CD8-positive, alpha-beta memory T cell (primary cell): Measurements from ENCODE around the gene CPSF4L. TPM values are rescaled to one million over a fixed set of nuclear protein-coding genes. Genes with fewer than 3 reads are reported as not detected.

Experiments used
- CTCF ChIA-PET: fragments of 350-600 bp; sonication (Branson Sonifier 250); formaldehyde crosslinking; loops from one replicate; lab custom pipeline; 2021; ENCODE audit warnings: antibody characterized with exemption; lab: Charles Lee
- POLR2A ChIA-PET: fragments of 350-600 bp; sonication (Branson Sonifier 250); formaldehyde crosslinking; loops from one replicate; lab custom pipeline; 2021; ENCODE audit warnings: antibody characterized with exemption; lab: Charles Lee
- DNase-seq, 5 donors: peaks; one replicate each; pipeline versions ENCODE4 v3.0.0 to v3.0.0-alpha.2; 2020 to 2022; ENCODE audit warnings: mixed read lengths in 1 of 5
- H3K27ac ChIP-seq: one replicate; pipeline ENCODE4 v1.7.0; 2013; ENCODE audit warnings: low read depth, mild to moderate bottlenecking, low read length, moderate library complexity
- H3K27me3 ChIP-seq: 2 replicates; pipeline ENCODE4 v1.7.0; 2013; ENCODE audit warnings: low read length, mild to moderate bottlenecking; ENCODE audit not compliant: insufficient read depth, poor library complexity, severe bottlenecking
- H3K36me3 ChIP-seq: 2 replicates; pipeline ENCODE4 v1.7.0; 2013; ENCODE audit warnings: mild to moderate bottlenecking, low read length, moderate library complexity; ENCODE audit not compliant: insufficient read depth
- H3K4me1 ChIP-seq: 2 replicates; pipeline ENCODE4 v1.7.0; 2013; ENCODE audit warnings: mild to moderate bottlenecking, low read length, moderate library complexity; ENCODE audit not compliant: insufficient read depth
- H3K4me3 ChIP-seq: 2 replicates; pipeline ENCODE4 v1.7.0; 2013; ENCODE audit warnings: mild to moderate bottlenecking, low read length
- H3K9me3 ChIP-seq: 2 replicates; pipeline ENCODE4 v1.7.0; 2013; ENCODE audit warnings: mild to moderate bottlenecking, low read length
- H3K27ac Mint-ChIP-seq, 8 donors: one replicate each; pipeline ENCODE4 v1.8.0; 2020 to 2021; ENCODE audit warnings: mixed read lengths in 8 of 8, mild to moderate bottlenecking in 6 of 8, inconsistent platforms in 3 of 8, moderate library complexity in 3 of 8
- H3K27me3 Mint-ChIP-seq, 2 donors: one replicate each; pipeline ENCODE4 v1.8.0; 2020 to 2021; ENCODE audit warnings: mixed read lengths in 2 of 2, mild to moderate bottlenecking in 1 of 2, moderate library complexity in 1 of 2
- H3K36me3 Mint-ChIP-seq, 3 donors: one replicate each; pipeline ENCODE4 v1.8.0; 2020 to 2021; ENCODE audit warnings: mixed read lengths in 3 of 3, inconsistent platforms in 1 of 3, mild to moderate bottlenecking in 1 of 3
- H3K4me1 Mint-ChIP-seq, 3 donors: one replicate each; pipeline ENCODE4 v1.8.0; 2020 to 2021; ENCODE audit warnings: mixed read lengths in 3 of 3, inconsistent platforms in 1 of 3, mild to moderate bottlenecking in 1 of 3
- H3K4me3 Mint-ChIP-seq, 7 donors: one replicate each; pipeline ENCODE4 v1.8.0; 2020 to 2021; ENCODE audit warnings: mixed read lengths in 7 of 7, mild to moderate bottlenecking in 6 of 7, moderate library complexity in 4 of 7, inconsistent platforms in 2 of 7
- H3K9me3 Mint-ChIP-seq, 5 donors: one replicate each; pipeline ENCODE4 v1.8.0; 2020 to 2022; ENCODE audit warnings: mixed read lengths in 5 of 5, mild to moderate bottlenecking in 3 of 5, moderate library complexity in 2 of 5, inconsistent platforms in 1 of 5
- polyA plus RNA-seq: library from polyadenylated mRNA; unstranded; fragments of 300-500 nt; fragmentation: Illumina TruSeq; gene quantifications from one replicate; pipeline ENCODE4 v1.2.3, GENCODE V29; 2021
- total RNA-seq, 2 experiments: library from RNA; stranded (reverse); gene quantifications; one replicate each; pipeline ENCODE4 v1.2.3, GENCODE V29; 2021

CPSF4L gene
- total and polyA plus RNA-seq, 3 experiments from 2014 or later: not detected

GRCh38 chr17:73210002-73210678, 51.5 kb downstream of the CPSF4L start:
- Histone ChIP-seq H3K4me3 (no peak overlapping the region), H3K27me3 (no peaks in the 10 kb centered on the region), H3K4me1 (peaks cover 21% of the 10 kb centered on the region), H3K36me3 (peaks cover 46% of the 10 kb centered on the region), H3K27ac (peak overlapping the region; percentile 35), H3K9me3 (no peaks in the 10 kb centered on the region)
- CTCF ChIA-PET: no interaction called here
- no peaks in the 10 kb centered on the region for H3K9me3 Mint-ChIP-seq
- peak in 1 of 5 donors; percentile 24 for DNase-seq
- H3K4me3 Mint-ChIP-seq: no peak overlapping the region
- no peaks in the 10 kb centered on the region for H3K27me3 Mint-ChIP-seq
- H3K27ac Mint-ChIP-seq: peak overlapping the region in 6 of 8 donors; percentile 14 to 83 (median 78)
- peaks cover 13 to 43% (median 28%) of the 10 kb centered on the region in 3 donors for H3K4me1 Mint-ChIP-seq
- POLR2A ChIA-PET: no interaction called here
- peaks cover 4 to 70% (median 22%) of the 10 kb centered on the region in 3 donors for H3K36me3 Mint-ChIP-seq

GRCh38 chr17:73209436-73209835, 52.2 kb downstream of the CPSF4L start:
- peaks cover 49% of the 10 kb centered on the region for H3K36me3 ChIP-seq
- Mint-ChIP-seq H3K27me3 (no peaks in the 10 kb centered on the region), H3K36me3 (peaks cover 4 to 67% (median 22%) of the 10 kb centered on the region in 3 donors), H3K4me3 (no peak overlapping the region), H3K9me3 (no peaks in the 10 kb centered on the region), H3K4me1 (peaks cover 13 to 39% (median 29%) of the 10 kb centered on the region in 3 donors), H3K27ac (peak overlapping the region in 5 of 8 donors; percentile 72 to 83 (median 76))
- H3K27ac ChIP-seq: peak overlapping the region; percentile 35
- no peaks in the 10 kb centered on the region for H3K9me3 ChIP-seq
- no peaks in the 10 kb centered on the region for H3K27me3 ChIP-seq
- POLR2A ChIA-PET: no interaction called here
- CTCF ChIA-PET: no interaction called here
- no peak for DNase-seq
- H3K4me1 ChIP-seq: peaks cover 22% of the 10 kb centered on the region
- no peak overlapping the region for H3K4me3 ChIP-seq

DNA sequence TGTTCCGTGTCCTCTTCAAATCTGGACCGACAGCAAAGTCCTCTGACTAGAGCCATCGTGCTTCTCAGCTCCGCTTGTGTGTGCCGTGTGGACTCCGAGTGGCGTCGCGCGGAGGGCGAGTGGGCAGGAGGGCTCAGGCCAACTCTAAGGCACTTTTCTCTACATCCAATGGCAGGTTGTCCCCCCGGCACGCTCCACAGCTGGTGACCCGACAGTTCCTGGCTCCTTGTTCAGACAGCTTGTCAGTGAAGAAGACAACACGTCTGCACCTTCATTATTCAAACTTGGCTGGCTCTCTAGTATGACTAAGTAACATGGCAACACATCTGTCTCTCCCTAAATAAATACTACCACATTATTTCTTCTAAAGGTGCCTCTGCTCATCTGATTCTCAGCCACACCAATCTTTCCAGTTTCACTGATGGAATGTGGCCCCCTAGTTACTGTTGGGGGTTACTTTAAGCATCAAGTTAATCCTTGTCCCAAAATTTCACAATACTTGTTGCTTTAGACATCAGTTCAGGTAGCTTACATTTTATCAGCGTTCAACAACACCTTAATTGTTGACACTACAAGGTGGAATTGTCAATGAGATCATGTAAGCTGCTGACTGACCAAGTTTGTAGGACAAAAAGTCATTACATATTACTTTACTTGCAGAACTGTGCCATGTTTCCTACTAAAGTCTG, 53.4 kb downstream of the CPSF4L start:
- no peak overlapping the region for H3K4me3 ChIP-seq

DNA sequence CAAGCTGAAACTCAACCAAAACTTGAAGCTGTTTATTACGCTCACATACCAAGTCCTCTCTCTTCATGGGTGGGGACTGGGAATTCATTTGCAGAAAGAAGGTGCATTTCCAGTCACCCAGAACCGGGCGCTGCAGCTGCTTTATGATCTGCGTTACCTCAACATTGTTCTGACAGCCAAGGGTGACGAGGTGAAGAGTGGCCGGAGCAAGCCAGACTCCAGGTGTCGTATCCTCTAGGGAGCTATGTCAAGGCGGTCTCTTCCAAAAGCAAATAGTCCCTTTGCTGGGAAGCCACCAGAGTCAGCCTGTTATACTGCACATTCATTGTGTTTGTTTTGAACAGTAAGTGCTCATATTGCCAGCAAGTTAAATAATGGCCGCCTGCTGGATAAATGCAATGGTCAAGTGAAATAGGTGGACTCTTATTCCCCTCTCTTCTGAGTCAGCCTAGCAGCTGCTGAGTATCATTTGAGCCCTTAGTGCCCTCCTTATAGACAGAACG, 56.2 kb downstream of the CPSF4L start:
- no peaks in the 10 kb centered on the region for H3K9me3 Mint-ChIP-seq
- no peaks in the 10 kb centered on the region for H3K27me3 Mint-ChIP-seq
- peaks cover 69% of the 10 kb centered on the region for H3K36me3 ChIP-seq
- peaks cover 15 to 39% (median 35%) of the 10 kb centered on the region in 3 donors for H3K4me1 Mint-ChIP-seq
- H3K4me1 ChIP-seq: peaks cover 26% of the 10 kb centered on the region
- no peaks in the 10 kb centered on the region for H3K27me3 ChIP-seq
- H3K27ac Mint-ChIP-seq: peak overlapping the region in 5 of 8 donors; percentile 38 to 58 (median 40)
- H3K9me3 ChIP-seq: no peaks in the 10 kb centered on the region
- no peak overlapping the region for H3K27ac ChIP-seq
- no peak overlapping the region for H3K4me3 Mint-ChIP-seq
- H3K36me3 Mint-ChIP-seq: peaks cover 4 to 94% (median 30%) of the 10 kb centered on the region in 3 donors
- DNase-seq: no peak
- ChIA-PET POLR2A (no interaction called here), CTCF (no interaction called here)
- no peak overlapping the region for H3K4me3 ChIP-seq

More for the DNA sequence above, 53.4 kb downstream of the CPSF4L start:
- POLR2A ChIA-PET: no interaction called here
- CTCF ChIA-PET: interaction anchor here (1.4 kb wide), 1 partner anchor 24 kb away, joined by 5 read pairs; a partner anchor contains a TSS
- no peak overlapping the region for H3K27ac ChIP-seq
- H3K27ac Mint-ChIP-seq: peak overlapping the region in 7 of 8 donors; percentile 5 to 82 (median 60)
- peaks cover 21 to 45% (median 36%) of the 10 kb centered on the region in 3 donors for H3K4me1 Mint-ChIP-seq
- H3K36me3 ChIP-seq: peaks cover 56% of the 10 kb centered on the region
- peaks cover 4 to 72% (median 22%) of the 10 kb centered on the region in 3 donors for H3K36me3 Mint-ChIP-seq
- no peak for DNase-seq
- H3K4me1 ChIP-seq: peaks cover 33% of the 10 kb centered on the region
- no peaks in the 10 kb centered on the region for H3K9me3 Mint-ChIP-seq
- H3K4me3 Mint-ChIP-seq: no peak overlapping the region
- H3K9me3 ChIP-seq: no peaks in the 10 kb centered on the region
- no peaks in the 10 kb centered on the region for H3K27me3 ChIP-seq
- no peaks in the 10 kb centered on the region for H3K27me3 Mint-ChIP-seq

GRCh38 chr17:73203788-73204479, 57.7 kb downstream of the CPSF4L start:
- H3K36me3 ChIP-seq: peaks cover 70% of the 10 kb centered on the region
- no peaks in the 10 kb centered on the region for H3K27me3 Mint-ChIP-seq
- peaks cover 4 to 94% (median 34%) of the 10 kb centered on the region in 3 donors for H3K36me3 Mint-ChIP-seq
- H3K4me3 ChIP-seq: no peak overlapping the region
- DNase-seq: peak in 4 of 5 donors; percentile 11 to 56 (median 44)
- H3K9me3 Mint-ChIP-seq: no peaks in the 10 kb centered on the region
- H3K27ac ChIP-seq: no peak overlapping the region
- ChIA-PET CTCF (interaction anchor here (1.0 to 2.4 kb wide), 3 partner anchors 13 to 477 kb away, joined by 3 to 6 read pairs (median 3); no protein-coding TSS in a partner anchor), POLR2A (no interaction called here)
- H3K4me3 Mint-ChIP-seq: peak overlapping the region in 2 of 7 donors; percentile 20 to 29
- no peaks in the 10 kb centered on the region for H3K9me3 ChIP-seq
- H3K4me1 ChIP-seq: peaks cover 22% of the 10 kb centered on the region
- no peaks in the 10 kb centered on the region for H3K27me3 ChIP-seq
- peaks cover 14 to 30% (median 26%) of the 10 kb centered on the region in 3 donors for H3K4me1 Mint-ChIP-seq
- peak overlapping the region in 7 of 8 donors; percentile 9 to 95 (median 80) for H3K27ac Mint-ChIP-seq

GRCh38 chr17:73203135-73203787, 58.4 kb downstream of the CPSF4L start:
- H3K27me3 Mint-ChIP-seq: no peaks in the 10 kb centered on the region
- no peak overlapping the region for H3K4me3 ChIP-seq
- H3K9me3 ChIP-seq: no peaks in the 10 kb centered on the region
- H3K27me3 ChIP-seq: no peaks in the 10 kb centered on the region
- CTCF ChIA-PET: interaction anchor here (1.0 to 2.4 kb wide), 4 partner anchors 9 to 476 kb away, joined by 3 to 6 read pairs (median 4); no protein-coding TSS in a partner anchor
- H3K27ac Mint-ChIP-seq: peak overlapping the region in 7 of 8 donors; percentile 9 to 95 (median 80)
- H3K36me3 Mint-ChIP-seq: peaks cover 1 to 94% (median 32%) of the 10 kb centered on the region in 3 donors
- peaks cover 14 to 31% (median 26%) of the 10 kb centered on the region in 3 donors for H3K4me1 Mint-ChIP-seq
- H3K36me3 ChIP-seq: peaks cover 71% of the 10 kb centered on the region
- H3K9me3 Mint-ChIP-seq: no peaks in the 10 kb centered on the region
- H3K27ac ChIP-seq: no peak overlapping the region
- H3K4me3 Mint-ChIP-seq: peak overlapping the region in 3 of 7 donors; percentile 5 to 20 (median 16)
- POLR2A ChIA-PET: no interaction called here
- DNase-seq: peak in 1 of 5 donors; percentile 36
- H3K4me1 ChIP-seq: peaks cover 22% of the 10 kb centered on the region
